Adrenal gland (tissue), 12 donors: ENCODE results near the gene SLC22A2. TPM values are rescaled to one million over a fixed set of nuclear protein-coding genes. Genes with fewer than 3 reads are reported as not detected.

Experiments used
- DNase-seq, 7 donors: peaks; one replicate each; pipeline ENCODE4 v3.0.0-alpha.2; 2019 to 2020
- H3K27ac ChIP-seq, 5 donors: fragments of 200-600 bp; sonication (generic) in 4 of 5; 1 replicate in 3 of 5; 2 replicates in 2 of 5; pipeline versions ENCODE4 v1.5.1 to v1.8.0; 2016 to 2020; ENCODE audit warnings: mild to moderate bottlenecking in 1 of 5
- H3K27me3 ChIP-seq: fragments of 200-600 bp; 2 replicates; pipeline ENCODE4 v1.8.0; 2021
- H3K36me3 ChIP-seq, 2 donors: fragments of 200-600 bp; replicated peaks in 1 of 2; 1 replicate in 1 of 2; 2 replicates in 1 of 2; pipeline versions ENCODE4 v1.5.1 to v1.8.0; 2018 to 2022
- H3K4me1 ChIP-seq, 2 donors: fragments of 200-600 bp; replicated peaks in 1 of 2; 1 replicate in 1 of 2; 2 replicates in 1 of 2; pipeline versions ENCODE4 v1.5.1 to v1.8.0; 2018 to 2021
- H3K4me3 ChIP-seq, 4 donors: fragments of 200-600 bp; sonication (generic) in 3 of 4; one replicate each; pipeline ENCODE4 v1.5.1; 2016 to 2018
- H3K9me3 ChIP-seq, 3 donors: fragments of 200-600 bp; sonication (generic) in 1 of 3; replicated peaks in 1 of 3; 1 replicate in 2 of 3; 2 replicates in 1 of 3; pipeline versions ENCODE4 v1.5.1 to v1.8.0; 2016 to 2021
- POLR2A ChIP-seq, 2 donors: fragments of 450-650 bp; IDR thresholded peaks; one replicate each; pipeline ENCODE4 v1.6.1; 2017; ENCODE audit warnings: antibody characterized with exemption in 2 of 2, mild to moderate bottlenecking in 2 of 2, moderate library complexity in 1 of 2
- WGBS, 4 donors: extraction: QIAGEN DNeasy Blood & Tissue Kit in 2 of 4; methylation state at CpG; one replicate each; pipeline versions ENCODE4 v1.1.5 to v1.1.7; 2013 to 2017; 5-methylcytosine and 5-hydroxymethylcytosine counted together
- intact Hi-C, 2 donors: fragments of 100-400 bp; cut with DNase I; formaldehyde crosslinking; loops; one replicate each; pipeline versions ENCODE4 v1.14.1 to v1.15.0; 2022 to 2023
- polyA plus RNA-seq, 3 donors: library from polyadenylated mRNA; stranded (reverse); fragments of 200-250 nt in 2 of 3; fragments of 350-450 nt in 1 of 3; fragmentation: Illumina TruSeq in 1 of 3; extraction: RNeasy Lipid Tissue Mini Kit (QIAGEN cat#74804) in 1 of 3; gene quantifications; one replicate each; pipeline ENCODE4 v1.2.3, GENCODE V29; 2013 to 2014
- total RNA-seq, 9 donors: library from RNA; depleted of rRNA in 4 of 9; stranded (reverse); fragments of >200 nt in 4 of 9; fragments of 120-200 nt in 1 of 9; fragmentation: NEBNext Ultra II Directional in 1 of 9; extraction: Animal tissue kit (Norgen Biotek cat#: 25700) in 1 of 9; gene quantifications; one replicate each; pipeline versions ENCODE4 v1.1.0 to v1.2.4, GENCODE V29; 2013 to 2023
- TF ChIP-seq, protein P1 (sequence below), 6 experiments: fragments of 450-650 bp in 4 of 6; fragments of 200-600 bp in 2 of 6; sonication (generic) in 1 of 6; IDR thresholded peaks; 1 replicate in 5 of 6; 2 replicates in 1 of 6; pipeline versions ENCODE4 v1.5.1 to v1.8.0; 2016 to 2021; ENCODE audit warnings: antibody characterized with exemption in 6 of 6, mild to moderate bottlenecking in 2 of 6, moderate library complexity in 1 of 6
- donor health status: healthy with polysubstance abuse.
- donor health status: Bipolar disorder and iron deficiency.
- donor health status: DM: yes; HTN: yes; CAD: no.
- donor health status: DM: no; HTN: no; CAD: no.
- donor health status: DM: no; HTN: no; CAD: no.
- donor health status: DM: yes; HTN: yes; CAD: no.

Gene SLC22A2
- total and polyA plus RNA-seq, 12 donors: not detected

DNA sequence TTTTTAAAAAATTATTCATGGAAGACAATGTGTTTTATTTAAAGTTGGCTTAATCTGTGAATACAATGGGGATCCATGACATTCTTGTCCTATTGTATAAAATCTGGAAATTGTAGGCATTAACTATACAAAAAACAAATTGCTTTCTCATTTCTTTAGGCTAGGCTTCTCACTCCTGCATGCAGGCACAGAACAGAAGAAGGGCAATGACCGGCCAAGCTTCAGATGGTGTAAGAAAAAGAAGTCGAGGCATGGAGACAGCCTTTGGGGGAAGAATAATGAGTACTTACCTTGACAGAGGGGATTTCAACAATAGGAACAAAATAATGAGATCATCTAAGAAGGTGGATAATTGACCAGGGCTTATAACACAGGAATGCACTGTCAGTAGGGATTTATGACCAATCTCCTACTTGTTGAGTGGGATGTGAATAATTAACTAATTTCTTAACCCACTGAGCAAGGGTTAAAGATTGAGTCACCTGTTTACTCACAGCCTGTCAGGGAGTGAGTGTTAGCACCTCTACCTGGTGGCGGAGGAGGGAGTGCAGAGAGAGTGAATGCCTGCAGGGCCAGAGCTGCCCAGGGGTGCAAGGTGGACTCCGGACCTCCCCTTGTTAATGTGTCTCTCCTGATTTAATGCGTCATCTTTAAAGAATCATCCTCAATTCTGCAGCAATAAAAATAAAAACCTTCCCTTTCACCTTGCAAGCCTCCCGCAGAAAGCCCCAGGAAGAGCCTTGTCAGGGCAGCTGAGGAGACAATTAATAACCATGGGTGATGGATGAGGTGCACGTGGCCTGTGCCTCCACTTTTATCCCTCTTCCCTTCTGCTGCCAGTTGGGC is 3.9 kb downstream of the SLC22A2 start:
- 56 to 79% (median 73%) methylated on average over 7 of the region's 7 CpGs for WGBS, 4 donors
- intact Hi-C loops: no loop called here
- DNase-seq: no peak
- Histone ChIP-seq H3K27me3 (no peaks in the 10 kb centered on the region), H3K36me3 (no peaks in the 10 kb centered on the region), H3K27ac (no peak overlapping the region), H3K4me3 (no peak overlapping the region), H3K4me1 (no peaks in the 10 kb centered on the region), H3K9me3 (no peaks in the 10 kb centered on the region)
- TF ChIP-seq, protein P1, sequence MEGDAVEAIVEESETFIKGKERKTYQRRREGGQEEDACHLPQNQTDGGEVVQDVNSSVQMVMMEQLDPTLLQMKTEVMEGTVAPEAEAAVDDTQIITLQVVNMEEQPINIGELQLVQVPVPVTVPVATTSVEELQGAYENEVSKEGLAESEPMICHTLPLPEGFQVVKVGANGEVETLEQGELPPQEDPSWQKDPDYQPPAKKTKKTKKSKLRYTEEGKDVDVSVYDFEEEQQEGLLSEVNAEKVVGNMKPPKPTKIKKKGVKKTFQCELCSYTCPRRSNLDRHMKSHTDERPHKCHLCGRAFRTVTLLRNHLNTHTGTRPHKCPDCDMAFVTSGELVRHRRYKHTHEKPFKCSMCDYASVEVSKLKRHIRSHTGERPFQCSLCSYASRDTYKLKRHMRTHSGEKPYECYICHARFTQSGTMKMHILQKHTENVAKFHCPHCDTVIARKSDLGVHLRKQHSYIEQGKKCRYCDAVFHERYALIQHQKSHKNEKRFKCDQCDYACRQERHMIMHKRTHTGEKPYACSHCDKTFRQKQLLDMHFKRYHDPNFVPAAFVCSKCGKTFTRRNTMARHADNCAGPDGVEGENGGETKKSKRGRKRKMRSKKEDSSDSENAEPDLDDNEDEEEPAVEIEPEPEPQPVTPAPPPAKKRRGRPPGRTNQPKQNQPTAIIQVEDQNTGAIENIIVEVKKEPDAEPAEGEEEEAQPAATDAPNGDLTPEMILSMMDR (IDR thresholded peaks at IDR 0.05): no peak
- no peak for TF ChIP-seq POLR2A (IDR thresholded peaks at IDR 0.05)

DNA sequence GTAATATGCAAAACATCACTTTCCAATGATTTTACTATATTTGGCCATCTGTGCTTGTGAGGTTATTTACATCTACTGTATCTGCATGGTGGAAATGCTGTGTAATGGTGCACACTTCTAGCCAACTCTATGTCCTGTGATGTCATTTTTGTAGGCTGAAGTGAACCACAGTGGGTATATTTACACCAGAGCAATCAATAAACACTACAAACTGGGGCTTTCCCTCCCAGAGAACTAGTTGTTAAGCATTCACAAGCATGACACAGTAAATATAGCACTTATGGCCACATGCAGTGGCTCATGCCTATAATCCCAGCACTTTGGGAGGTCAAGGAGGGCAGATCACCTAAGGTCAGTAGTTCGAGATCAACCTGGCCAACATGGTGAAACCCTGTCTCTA is 4.9 kb downstream of the SLC22A2 start:
- H3K27ac ChIP-seq: no peak overlapping the region
- TF ChIP-seq, protein P1 (IDR thresholded peaks at IDR 0.05): no peak
- TF ChIP-seq POLR2A (IDR thresholded peaks at IDR 0.05): no peak
- no peak for DNase-seq
- no peak overlapping the region for H3K4me3 ChIP-seq
- H3K9me3 ChIP-seq: no peaks in the 10 kb centered on the region
- 80 to 90% (median 88%) methylated on average over 1 of the region's 1 CpG for WGBS, 4 donors
- H3K27me3 ChIP-seq: no peaks in the 10 kb centered on the region
- no peaks in the 10 kb centered on the region for H3K36me3 ChIP-seq
- intact Hi-C loops: no loop called here
- peaks cover 0 to 3% of the 10 kb centered on the region in 2 donors for H3K4me1 ChIP-seq

DNA sequence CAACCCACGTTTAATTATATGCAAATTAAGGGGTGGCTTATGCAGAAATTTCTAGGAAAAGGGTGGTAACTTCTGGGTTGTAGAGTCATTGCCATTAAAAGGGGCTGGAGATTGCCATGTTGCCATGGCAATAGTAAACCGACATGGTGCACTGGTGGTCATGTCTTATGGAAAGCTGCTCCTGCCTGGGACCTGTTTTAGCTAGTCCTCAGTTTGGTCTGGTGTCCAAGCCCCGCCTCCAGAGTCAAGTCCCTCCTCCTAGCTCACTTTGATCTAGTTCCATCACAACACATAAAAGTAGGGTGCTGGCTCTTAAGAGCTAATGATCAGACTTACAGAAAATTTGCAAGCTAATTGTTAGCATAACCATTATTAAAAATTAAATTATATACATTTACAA is 5.3 kb downstream of the SLC22A2 start:
- TF ChIP-seq, protein P1 (IDR thresholded peaks at IDR 0.05): no peak
- Histone ChIP-seq H3K27me3 (no peaks in the 10 kb centered on the region), H3K9me3 (no peaks in the 10 kb centered on the region), H3K4me1 (peaks cover 0 to 3% of the 10 kb centered on the region in 2 donors), H3K36me3 (no peaks in the 10 kb centered on the region), H3K4me3 (no peak overlapping the region), H3K27ac (no peak overlapping the region)
- intact Hi-C loops: no loop called here
- 34 to 64% (median 39%) methylated on average over 3 of the region's 3 CpGs for WGBS, 4 donors
- DNase-seq: no peak

DNA sequence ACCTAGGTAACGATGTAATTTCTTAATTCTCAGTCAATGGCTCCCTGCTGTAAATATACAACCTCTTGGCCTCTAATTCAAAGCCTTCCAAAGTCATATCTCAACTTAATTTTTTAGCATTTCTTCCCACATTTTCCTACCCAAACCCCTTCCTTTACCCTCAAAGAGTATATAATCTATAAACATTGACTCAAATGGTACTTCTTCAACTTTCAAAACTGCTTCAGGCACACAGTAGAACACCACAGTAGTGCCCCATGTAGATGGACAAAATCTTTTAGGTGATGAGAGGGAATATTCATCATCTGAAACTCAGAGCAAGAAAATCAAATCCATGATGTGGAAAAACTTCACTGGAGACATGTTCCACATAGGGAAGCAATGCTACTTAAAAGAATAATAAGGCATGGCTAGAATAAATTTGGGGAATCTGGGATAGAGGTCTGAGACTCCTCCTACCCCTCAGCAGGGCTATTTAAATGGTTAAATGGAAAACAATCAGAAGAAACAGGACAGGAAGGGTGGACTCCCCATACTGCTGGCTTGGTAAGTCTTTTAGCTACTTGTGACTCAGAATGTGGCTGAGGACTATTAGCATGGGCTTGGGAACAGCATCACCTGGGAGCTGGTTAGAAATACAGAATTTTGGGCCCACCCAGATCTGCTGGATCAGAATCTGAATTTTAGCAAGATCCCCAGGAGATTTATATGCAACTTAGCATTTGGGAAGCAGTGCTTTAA is 6.4 kb downstream of the SLC22A2 start:
- intact Hi-C loops: no loop called here
- Histone ChIP-seq H3K4me1 (peaks cover 0 to 3% of the 10 kb centered on the region in 2 donors), H3K36me3 (no peaks in the 10 kb centered on the region), H3K4me3 (no peak overlapping the region), H3K27ac (no peak overlapping the region), H3K27me3 (no peaks in the 10 kb centered on the region), H3K9me3 (no peaks in the 10 kb centered on the region)
- no peak for TF ChIP-seq POLR2A (IDR thresholded peaks at IDR 0.05)
- TF ChIP-seq, protein P1 (IDR thresholded peaks at IDR 0.05): no peak
- 82 to 87% (median 84%) methylated on average over 1 of the region's 1 CpG for WGBS, 4 donors
- no peak for DNase-seq
